Upper lobe of left lung (tissue), 6 donors: ENCODE data around the gene GNAO1. TPM values are rescaled to one million over a fixed set of nuclear protein-coding genes. Genes with fewer than 3 reads are reported as not detected.

Experiments
- ATAC-seq, 2 donors: fragments of 200-7000 bp; cut with Tn5 transposase; one replicate each; pipeline ENCODE4 v1.9.1; 2022; ENCODE audit warnings: mild to moderate bottlenecking in 2 of 2, moderate library complexity in 2 of 2; ENCODE audit not compliant: low FRiP score in 2 of 2
- DNase-seq, 2 donors: peaks; one replicate each; pipeline ENCODE4 v3.0.0-alpha.2; 2019 to 2020
- H3K27ac ChIP-seq, 4 donors: fragments of 200-600 bp; sonication (generic); one replicate each; pipeline ENCODE4 v1.5.1; 2016 to 2019
- H3K27me3 ChIP-seq, 4 donors: fragments of 200-600 bp; sonication (generic); one replicate each; pipeline ENCODE4 v1.5.1; 2017 to 2019
- H3K36me3 ChIP-seq, 4 donors: fragments of 200-600 bp; sonication (generic); one replicate each; pipeline ENCODE4 v1.5.1; 2016 to 2019
- H3K4me1 ChIP-seq, 4 donors: fragments of 200-600 bp; sonication (generic); one replicate each; pipeline ENCODE4 v1.5.1; 2018 to 2019
- H3K4me3 ChIP-seq, 4 donors: fragments of 200-600 bp; sonication (generic); one replicate each; pipeline ENCODE4 v1.5.1; 2017 to 2019; ENCODE audit warnings: mild to moderate bottlenecking in 2 of 4, moderate library complexity in 1 of 4
- H3K9me3 ChIP-seq, 4 donors: fragments of 200-600 bp; sonication (generic); one replicate each; pipeline ENCODE4 v1.5.1; 2018 to 2019
- CTCF ChIP-seq, 6 experiments: fragments of 450-650 bp in 4 of 6; fragments of 200-600 bp in 2 of 6; sonication (generic) in 2 of 6; IDR thresholded peaks; one replicate each; pipeline ENCODE4 v1.5.1; 2016 to 2019; ENCODE audit warnings: antibody characterized with exemption in 6 of 6
- EP300 ChIP-seq, 4 donors: sonication (generic); formaldehyde crosslinking; IDR thresholded peaks; one replicate each; pipeline ENCODE4 v1.5.1; 2017; ENCODE audit warnings: antibody characterized with exemption in 4 of 4, control low read depth in 2 of 4
- POLR2A ChIP-seq, 4 donors: fragments of 450-650 bp; IDR thresholded peaks; one replicate each; pipeline ENCODE4 v1.5.1; 2016 to 2017; ENCODE audit warnings: antibody characterized with exemption in 4 of 4, mild to moderate bottlenecking in 2 of 4
- POLR2AphosphoS5 ChIP-seq, 2 donors: sonication (generic); formaldehyde crosslinking; IDR thresholded peaks; one replicate each; pipeline ENCODE4 v1.5.1; 2017; ENCODE audit warnings: antibody characterized with exemption in 2 of 2
- WGBS, 2 donors: methylation state at CpG; one replicate each; pipeline ENCODE4 v1.1.5; 2017 to 2018; 5-methylcytosine and 5-hydroxymethylcytosine counted together
- total RNA-seq, 6 donors: library from RNA; depleted of rRNA in 4 of 6; stranded (reverse); fragments of >200 nt in 4 of 6; gene quantifications; one replicate each; pipeline versions ENCODE4 v1.1.0 to v1.2.1, GENCODE V29; 2016 to 2021
- donor health status: DM: no; HTN: no; CAD: no; lungs with moderate emphysema.
- donor health status: DM: no; HTN: yes; CAD: no; lungs with severe emphysema.

Gene GNAO1
- total RNA-seq, 6 donors from 2014 or later: 0.46 to 2.7 (median 0.79) TPM; not detected in 1

GRCh38 chr16:56353054-56353921, 162.0 kb downstream of the GNAO1 start:
- TF ChIP-seq CTCF (IDR thresholded peaks at IDR 0.05) (no peak), POLR2AphosphoS5 (IDR thresholded peaks at IDR 0.05) (no peak), EP300 (IDR thresholded peaks at IDR 0.05) (no peak), POLR2A (IDR thresholded peaks at IDR 0.05) (no peak)
- no peak overlapping the region for H3K27ac ChIP-seq
- no peak overlapping the region for H3K4me3 ChIP-seq
- DNase-seq (peak; percentile 18 to 56), ATAC-seq (no peak)
- H3K9me3 ChIP-seq: no peaks in the 10 kb centered on the region
- no peaks in the 10 kb centered on the region for H3K36me3 ChIP-seq
- WGBS, 2 donors: 87 to 90% methylated on average over 2 to 15 of the region's 15 CpGs
- H3K4me1 ChIP-seq: peaks cover 5 to 13% (median 7%) of the 10 kb centered on the region in 4 donors
- H3K27me3 ChIP-seq: no peaks in the 10 kb centered on the region

GRCh38 chr16:56354016-56354415, 162.7 kb downstream of the GNAO1 start:
- H3K27me3 ChIP-seq: no peaks in the 10 kb centered on the region
- H3K27ac ChIP-seq: no peak overlapping the region
- TF ChIP-seq EP300 (IDR thresholded peaks at IDR 0.05): no peak
- TF ChIP-seq POLR2AphosphoS5 (IDR thresholded peaks at IDR 0.05): no peak
- TF ChIP-seq CTCF (IDR thresholded peaks at IDR 0.05): no peak
- TF ChIP-seq POLR2A (IDR thresholded peaks at IDR 0.05): no peak
- H3K9me3 ChIP-seq: no peaks in the 10 kb centered on the region
- H3K36me3 ChIP-seq: no peaks in the 10 kb centered on the region
- no peak for ATAC-seq
- WGBS, 2 donors: 95 to 96% methylated on average over 7 of the region's 7 CpGs
- DNase-seq: no peak
- peaks cover 5 to 13% (median 7%) of the 10 kb centered on the region in 4 donors for H3K4me1 ChIP-seq
- H3K4me3 ChIP-seq: no peak overlapping the region

GRCh38 chr16:56354746-56355145, 163.5 kb downstream of the GNAO1 start:
- no peaks in the 10 kb centered on the region for H3K36me3 ChIP-seq
- no peak overlapping the region for H3K4me3 ChIP-seq
- H3K9me3 ChIP-seq: no peaks in the 10 kb centered on the region
- ATAC-seq (no peak), DNase-seq (no peak)
- H3K27me3 ChIP-seq: no peaks in the 10 kb centered on the region
- WGBS, 2 donors: 88 to 92% methylated on average over 17 of the region's 17 CpGs
- TF ChIP-seq POLR2A (IDR thresholded peaks at IDR 0.05): no peak
- no peak for TF ChIP-seq CTCF (IDR thresholded peaks at IDR 0.05)
- no peak for TF ChIP-seq EP300 (IDR thresholded peaks at IDR 0.05)
- no peak for TF ChIP-seq POLR2AphosphoS5 (IDR thresholded peaks at IDR 0.05)
- H3K27ac ChIP-seq: no peak overlapping the region
- H3K4me1 ChIP-seq: peaks cover 5 to 13% (median 7%) of the 10 kb centered on the region in 4 donors

- no peaks in the 10 kb centered on the region for H3K27me3 ChIP-seq
- H3K9me3 ChIP-seq: no peaks in the 10 kb centered on the region
- H3K4me1 ChIP-seq: peaks cover 5 to 13% (median 7%) of the 10 kb centered on the region in 4 donors
- no peak overlapping the region for H3K4me3 ChIP-seq
- DNase-seq (no peak), ATAC-seq (no peak)
- peaks cover 0 to 2% (median 0%) of the 10 kb centered on the region in 4 donors for H3K36me3 ChIP-seq
- TF ChIP-seq POLR2A (IDR thresholded peaks at IDR 0.05) (no peak), CTCF (IDR thresholded peaks at IDR 0.05) (no peak), EP300 (IDR thresholded peaks at IDR 0.05) (no peak), POLR2AphosphoS5 (IDR thresholded peaks at IDR 0.05) (no peak)
- no peak overlapping the region for H3K27ac ChIP-seq
- 96 to 97% methylated on average over 9 of the region's 9 CpGs for WGBS, 2 donors
Observed at GRCh38 chr16:56355221-56355620, 163.9 kb downstream of the GNAO1 start.
